Measurements from ENCODE around the gene C19orf44.

Gene C19orf44

DNA sequence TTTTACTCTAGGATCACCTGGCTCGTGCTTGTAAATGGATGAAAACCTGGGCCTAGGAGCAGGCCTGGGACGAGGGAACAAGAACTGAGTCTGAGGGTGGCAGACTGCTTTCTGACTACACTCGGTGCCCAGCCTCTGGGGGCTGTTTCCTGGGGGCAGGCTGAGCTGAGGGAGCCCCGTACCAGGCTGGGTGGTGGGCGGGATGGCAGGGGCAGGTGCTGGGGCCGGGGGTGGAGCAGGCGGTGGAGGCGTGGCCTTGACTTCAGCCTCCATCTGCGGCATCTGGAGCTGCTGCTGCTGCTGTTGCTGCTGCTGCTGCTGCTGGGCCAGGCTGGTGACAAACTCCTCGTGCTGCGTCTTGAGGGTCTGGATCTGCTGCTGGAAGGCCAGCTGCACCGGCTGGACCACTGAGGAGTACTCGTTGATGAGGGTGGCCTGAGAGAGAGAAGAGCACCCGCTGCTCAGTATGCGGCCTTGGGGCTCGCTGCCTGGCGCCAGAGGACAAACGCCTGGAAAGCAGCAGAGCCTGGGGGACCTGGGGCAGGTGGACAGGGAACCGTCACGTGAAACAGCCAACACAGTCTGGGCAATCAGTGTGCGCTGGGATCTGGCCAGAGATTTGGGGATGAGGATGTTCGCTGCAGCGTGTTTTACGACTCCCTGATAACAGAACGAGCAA, 33.4 kb downstream of the C19orf44 start:
- WGBS (ENCODE audit: extremely low coverage, insufficient coverage, low lambda C conversion rate): no CpG with 5 or more reads among the region's 25 CpGs

DNA sequence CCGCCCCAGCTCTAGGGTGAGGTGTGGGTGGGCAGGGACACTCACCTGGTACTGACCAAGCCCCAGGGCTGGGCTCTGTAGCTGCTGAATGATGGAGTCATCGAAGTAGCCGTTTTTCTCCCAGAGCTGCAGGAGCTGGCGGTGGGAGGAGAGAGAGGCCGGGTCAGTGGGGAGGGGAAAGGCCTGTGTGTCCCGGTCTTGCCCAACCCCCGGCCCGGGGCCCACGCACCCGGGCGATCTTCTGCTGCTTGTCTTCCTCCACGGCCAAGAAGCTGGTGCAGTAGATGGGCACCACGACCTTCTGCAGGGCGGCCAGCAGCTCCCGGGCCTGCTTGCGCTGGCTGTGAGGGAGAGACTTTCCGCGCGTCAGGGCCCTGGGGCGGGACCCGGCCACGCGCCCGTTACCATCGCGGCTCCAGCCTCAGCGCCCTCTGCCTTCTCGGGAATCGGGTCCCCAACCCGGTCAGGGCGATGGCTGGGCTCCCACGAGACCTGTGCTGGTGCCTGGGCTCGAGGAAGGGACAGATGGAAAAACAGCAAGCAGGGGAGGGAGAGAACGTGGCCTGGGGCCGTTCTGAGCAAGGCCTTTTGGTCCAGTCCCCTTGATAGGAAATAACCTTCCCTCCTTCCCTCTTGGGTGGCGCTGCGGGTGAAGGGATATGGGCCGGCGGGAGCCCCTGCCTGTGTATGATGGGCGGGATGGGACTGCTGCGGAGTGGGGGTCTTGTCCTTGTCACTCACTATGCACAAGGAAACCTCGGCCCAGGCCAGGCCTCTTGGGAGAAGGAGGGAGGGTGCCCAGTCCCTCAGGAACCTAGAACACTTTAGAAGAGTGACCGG, 34.6 kb downstream of the C19orf44 start:
- Histone ChIP-seq H3K23ac (ENCODE audit: low read length) (no peak overlapping the region), H2BK15ac (replicated peaks; ENCODE audit: low read depth) (no peak overlapping the region)

More for the DNA sequence above, 33.4 kb downstream of the C19orf44 start:
- DNase-seq: no peak
- Histone ChIP-seq H3K36me3 (ENCODE audit: control insufficient read depth, insufficient read depth, low read length) (peaks cover 26% of the 10 kb centered on the region), H3K4me1 (ENCODE audit: control insufficient read depth, low read depth, low read length) (no peaks in the 10 kb centered on the region), H3K79me2 (ENCODE audit: control insufficient read depth, insufficient read depth, low read length) (no peaks in the 10 kb centered on the region), H3K4me2 (ENCODE audit: low read length) (no peak overlapping the region), H3K4me3 (ENCODE audit: low read length) (no peak overlapping the region), H2BK120ac (ENCODE audit: low read depth, low read length) (no peak overlapping the region), H4K8ac (ENCODE audit: low read depth, low read length) (no peak overlapping the region), H3K9ac (ENCODE audit: low read length) (no peak overlapping the region), H2AK5ac (ENCODE audit: low read length) (no peak overlapping the region), H3K4ac (ENCODE audit: low read depth, low read length) (no peak overlapping the region), H2BK15ac (replicated peaks; ENCODE audit: low read depth) (no peak overlapping the region), H3K79me1 (ENCODE audit: low read length) (peaks cover 2% of the 10 kb centered on the region), H3K27ac (ENCODE audit: low read depth, low read length) (no peak overlapping the region), H3K18ac (ENCODE audit: low read length) (no peak overlapping the region), H3K23ac (ENCODE audit: low read length) (no peak overlapping the region), H3K27me3 (ENCODE audit: insufficient read depth, low read length, poor library complexity) (no peaks in the 10 kb centered on the region), H4K5ac (ENCODE audit: low read length) (no peak overlapping the region), H3K56ac (ENCODE audit: low read length) (no peak overlapping the region), H2BK5ac (ENCODE audit: low read length) (no peak overlapping the region)

DNA sequence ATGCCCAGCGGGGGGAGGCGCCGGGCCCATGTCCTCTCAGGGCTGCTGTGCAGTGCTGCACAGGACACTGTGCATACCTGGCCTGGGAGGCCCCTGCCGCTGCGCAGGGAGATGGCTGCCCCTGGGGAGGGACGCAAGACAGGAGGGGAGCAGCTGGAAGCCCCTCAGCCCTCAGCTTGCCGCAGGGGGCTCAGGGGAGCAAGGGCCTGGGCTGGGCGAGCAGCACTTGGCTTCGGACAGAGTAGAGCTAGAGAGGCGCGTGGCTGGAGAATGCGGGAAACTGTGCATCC, 35.1 kb downstream of the C19orf44 start:
- no peak for DNase-seq
- H2BK5ac ChIP-seq (ENCODE audit: low read length): no peak overlapping the region
- no peak overlapping the region for H3K9ac ChIP-seq (ENCODE audit: low read length)
- H3K79me2 ChIP-seq (ENCODE audit: control insufficient read depth, insufficient read depth, low read length): peaks cover 7% of the 10 kb centered on the region
- no peak overlapping the region for H2BK120ac ChIP-seq (ENCODE audit: low read depth, low read length)
- H3K36me3 ChIP-seq (ENCODE audit: control insufficient read depth, insufficient read depth, low read length): peaks cover 26% of the 10 kb centered on the region
- H3K4me1 ChIP-seq (ENCODE audit: control insufficient read depth, low read depth, low read length): no peaks in the 10 kb centered on the region
- H3K18ac ChIP-seq (ENCODE audit: low read length): no peak overlapping the region
- H3K79me1 ChIP-seq (ENCODE audit: low read length): peaks cover 8% of the 10 kb centered on the region
- H3K23ac ChIP-seq (ENCODE audit: low read length): no peak overlapping the region
- H2AK5ac ChIP-seq (ENCODE audit: low read length): no peak overlapping the region
- no peak overlapping the region for H3K4ac ChIP-seq (ENCODE audit: low read depth, low read length)
- no peak overlapping the region for H3K4me3 ChIP-seq (ENCODE audit: low read length)
- H3K27me3 ChIP-seq (ENCODE audit: insufficient read depth, low read length, poor library complexity): no peaks in the 10 kb centered on the region
- H3K4me2 ChIP-seq (ENCODE audit: low read length): no peak overlapping the region
- WGBS (ENCODE audit: extremely low coverage, insufficient coverage, low lambda C conversion rate): no CpG with 5 or more reads among the region's 12 CpGs
- H3K56ac ChIP-seq (ENCODE audit: low read length): no peak overlapping the region
- H2BK15ac ChIP-seq (replicated peaks; ENCODE audit: low read depth): no peak overlapping the region
- no peak overlapping the region for H3K27ac ChIP-seq (ENCODE audit: low read depth, low read length)
- no peak overlapping the region for H4K5ac ChIP-seq (ENCODE audit: low read length)
- H4K8ac ChIP-seq (ENCODE audit: low read depth, low read length): no peak overlapping the region

More for the DNA sequence above, 34.6 kb downstream of the C19orf44 start:
- no peak overlapping the region for H4K8ac ChIP-seq (ENCODE audit: low read depth, low read length)
- H3K79me1 ChIP-seq (ENCODE audit: low read length): peaks cover 4% of the 10 kb centered on the region
- no peak overlapping the region for H3K4me3 ChIP-seq (ENCODE audit: low read length)
- no peak overlapping the region for H3K18ac ChIP-seq (ENCODE audit: low read length)
- WGBS (ENCODE audit: extremely low coverage, insufficient coverage, low lambda C conversion rate): no CpG with 5 or more reads among the region's 43 CpGs
- no peak overlapping the region for H2BK5ac ChIP-seq (ENCODE audit: low read length)
- H3K4me1 ChIP-seq (ENCODE audit: control insufficient read depth, low read depth, low read length): no peaks in the 10 kb centered on the region
- no peak overlapping the region for H2AK5ac ChIP-seq (ENCODE audit: low read length)
- H3K4ac ChIP-seq (ENCODE audit: low read depth, low read length): no peak overlapping the region
- no peak overlapping the region for H2BK120ac ChIP-seq (ENCODE audit: low read depth, low read length)
- no peak for DNase-seq
- H3K27me3 ChIP-seq (ENCODE audit: insufficient read depth, low read length, poor library complexity): no peaks in the 10 kb centered on the region
- no peak overlapping the region for H3K56ac ChIP-seq (ENCODE audit: low read length)
- no peak overlapping the region for H4K5ac ChIP-seq (ENCODE audit: low read length)
- H3K9ac ChIP-seq (ENCODE audit: low read length): no peak overlapping the region
- peaks cover 26% of the 10 kb centered on the region for H3K36me3 ChIP-seq (ENCODE audit: control insufficient read depth, insufficient read depth, low read length)
- H3K27ac ChIP-seq (ENCODE audit: low read depth, low read length): no peak overlapping the region
- peaks cover 2% of the 10 kb centered on the region for H3K79me2 ChIP-seq (ENCODE audit: control insufficient read depth, insufficient read depth, low read length)
- no peak overlapping the region for H3K4me2 ChIP-seq (ENCODE audit: low read length)

DNA sequence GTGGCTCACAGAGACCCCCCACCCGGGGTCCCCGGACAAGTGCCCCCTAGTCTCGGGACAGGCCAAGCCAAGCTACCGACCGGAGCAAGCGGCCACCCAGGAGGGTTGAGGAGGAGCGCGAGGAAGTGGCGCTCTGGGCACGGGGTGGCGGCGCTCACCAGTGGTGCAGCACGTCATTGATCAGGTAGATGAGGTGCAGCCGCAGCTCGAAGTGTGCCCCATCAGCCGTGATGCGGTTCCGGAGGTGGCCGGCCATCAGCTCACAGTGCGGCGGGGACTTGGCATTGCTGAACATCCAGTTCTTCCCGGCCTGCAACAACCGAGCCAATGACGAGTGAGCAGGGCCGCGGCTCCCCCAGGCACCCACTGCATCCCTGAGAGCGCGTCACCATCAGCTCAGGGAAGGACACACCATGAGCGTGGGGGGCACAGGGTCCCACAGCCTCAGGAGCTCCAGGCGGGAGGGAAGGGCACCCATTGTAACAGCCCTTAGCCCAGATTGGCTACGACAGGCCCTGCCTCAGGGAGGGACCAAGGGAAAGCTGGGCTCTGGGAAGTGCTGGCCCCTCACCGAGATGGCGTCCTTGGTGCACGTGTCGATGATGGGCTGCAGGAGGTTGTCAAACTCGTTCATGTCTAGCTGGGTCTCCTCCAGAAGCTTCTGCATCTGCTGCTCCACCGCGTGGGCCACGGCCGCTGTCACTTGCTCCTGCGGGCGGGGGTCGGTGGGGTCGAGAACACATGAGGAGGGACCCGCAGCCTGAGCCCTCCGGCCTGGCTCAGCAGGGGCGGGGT, 36.4 kb downstream of the C19orf44 start:
- no peak overlapping the region for H3K56ac ChIP-seq (ENCODE audit: low read length)
- peaks cover 18% of the 10 kb centered on the region for H3K79me2 ChIP-seq (ENCODE audit: control insufficient read depth, insufficient read depth, low read length)
- H4K8ac ChIP-seq (ENCODE audit: low read depth, low read length): no peak overlapping the region
- no CpG with 5 or more reads among the region's 47 CpGs for WGBS (ENCODE audit: extremely low coverage, insufficient coverage, low lambda C conversion rate)
- H3K23ac ChIP-seq (ENCODE audit: low read length): no peak overlapping the region
- peaks cover 20% of the 10 kb centered on the region for H3K36me3 ChIP-seq (ENCODE audit: control insufficient read depth, insufficient read depth, low read length)
- H3K4ac ChIP-seq (ENCODE audit: low read depth, low read length): no peak overlapping the region
- H3K79me1 ChIP-seq (ENCODE audit: low read length): peaks cover 17% of the 10 kb centered on the region
- H4K5ac ChIP-seq (ENCODE audit: low read length): no peak overlapping the region
- no peak overlapping the region for H3K4me3 ChIP-seq (ENCODE audit: low read length)
- H2BK5ac ChIP-seq (ENCODE audit: low read length): no peak overlapping the region
- H3K27me3 ChIP-seq (ENCODE audit: insufficient read depth, low read length, poor library complexity): no peaks in the 10 kb centered on the region
- no peak overlapping the region for H2BK15ac ChIP-seq (replicated peaks; ENCODE audit: low read depth)
- no peak for DNase-seq
- no peak overlapping the region for H3K4me2 ChIP-seq (ENCODE audit: low read length)
- no peak overlapping the region for H3K18ac ChIP-seq (ENCODE audit: low read length)
- no peak overlapping the region for H2AK5ac ChIP-seq (ENCODE audit: low read length)
- no peak overlapping the region for H3K27ac ChIP-seq (ENCODE audit: low read depth, low read length)
- H3K4me1 ChIP-seq (ENCODE audit: control insufficient read depth, low read depth, low read length): no peaks in the 10 kb centered on the region
- no peak overlapping the region for H3K9ac ChIP-seq (ENCODE audit: low read length)
- H2BK120ac ChIP-seq (ENCODE audit: low read depth, low read length): no peak overlapping the region

DNA sequence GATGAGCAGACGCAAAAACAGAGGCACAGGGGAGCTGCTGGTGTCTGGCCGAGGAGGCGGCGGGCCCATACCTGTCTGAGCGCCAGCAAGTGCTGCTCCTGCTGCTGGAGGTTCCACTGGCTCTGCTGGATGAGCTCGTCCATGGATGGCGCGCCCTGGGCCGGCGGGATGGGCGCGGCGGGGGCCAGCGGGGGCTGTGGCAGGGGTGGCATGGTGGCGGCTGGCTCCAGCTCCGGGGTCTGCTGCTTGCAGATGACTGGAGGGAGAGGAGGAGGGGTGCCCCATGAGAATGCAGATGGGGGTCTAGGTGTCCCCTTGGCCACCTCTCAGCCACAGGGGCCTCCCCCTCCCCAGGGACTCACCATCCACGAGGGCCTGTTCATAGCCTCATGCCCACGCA, 39.2 kb downstream of the C19orf44 start:
- no peak overlapping the region for H2BK120ac ChIP-seq (ENCODE audit: low read depth, low read length)
- no CpG with 5 or more reads among the region's 18 CpGs for WGBS (ENCODE audit: extremely low coverage, insufficient coverage, low lambda C conversion rate)
- H4K8ac ChIP-seq (ENCODE audit: low read depth, low read length): no peak overlapping the region
- DNase-seq: no peak
- H3K4me1 ChIP-seq (ENCODE audit: control insufficient read depth, low read depth, low read length): no peaks in the 10 kb centered on the region
- H4K5ac ChIP-seq (ENCODE audit: low read length): no peak overlapping the region
- H3K27me3 ChIP-seq (ENCODE audit: insufficient read depth, low read length, poor library complexity): no peaks in the 10 kb centered on the region
- H3K18ac ChIP-seq (ENCODE audit: low read length): no peak overlapping the region
- no peak overlapping the region for H3K56ac ChIP-seq (ENCODE audit: low read length)
- H3K79me2 ChIP-seq (ENCODE audit: control insufficient read depth, insufficient read depth, low read length): peaks cover 41% of the 10 kb centered on the region
- H2BK15ac ChIP-seq (replicated peaks; ENCODE audit: low read depth): no peak overlapping the region
- peaks cover 21% of the 10 kb centered on the region for H3K79me1 ChIP-seq (ENCODE audit: low read length)
- H3K9ac ChIP-seq (ENCODE audit: low read length): no peak overlapping the region
- H2AK5ac ChIP-seq (ENCODE audit: low read length): no peak overlapping the region
- no peak overlapping the region for H3K4me3 ChIP-seq (ENCODE audit: low read length)
- H2BK5ac ChIP-seq (ENCODE audit: low read length): no peak overlapping the region
- H3K4ac ChIP-seq (ENCODE audit: low read depth, low read length): no peak overlapping the region
- H3K27ac ChIP-seq (ENCODE audit: low read depth, low read length): no peak overlapping the region
- H3K36me3 ChIP-seq (ENCODE audit: control insufficient read depth, insufficient read depth, low read length): peaks cover 13% of the 10 kb centered on the region
- H3K4me2 ChIP-seq (ENCODE audit: low read length): no peak overlapping the region
- no peak overlapping the region for H3K23ac ChIP-seq (ENCODE audit: low read length)

Data from mesendoderm (in vitro differentiated cells).